ENCODE data around the gene TANGO2. TPM values are rescaled to one million over a fixed set of nuclear protein-coding genes. Genes with fewer than 3 reads are reported as not detected.

TANGO2 gene
- total and polyA plus RNA-seq, 9 of the 15 experiments (the other 6 are each of a cell fraction or from before 2014, with no cell fraction given), result 15.5 to 94.9 (median 70.1) TPM

DNA sequence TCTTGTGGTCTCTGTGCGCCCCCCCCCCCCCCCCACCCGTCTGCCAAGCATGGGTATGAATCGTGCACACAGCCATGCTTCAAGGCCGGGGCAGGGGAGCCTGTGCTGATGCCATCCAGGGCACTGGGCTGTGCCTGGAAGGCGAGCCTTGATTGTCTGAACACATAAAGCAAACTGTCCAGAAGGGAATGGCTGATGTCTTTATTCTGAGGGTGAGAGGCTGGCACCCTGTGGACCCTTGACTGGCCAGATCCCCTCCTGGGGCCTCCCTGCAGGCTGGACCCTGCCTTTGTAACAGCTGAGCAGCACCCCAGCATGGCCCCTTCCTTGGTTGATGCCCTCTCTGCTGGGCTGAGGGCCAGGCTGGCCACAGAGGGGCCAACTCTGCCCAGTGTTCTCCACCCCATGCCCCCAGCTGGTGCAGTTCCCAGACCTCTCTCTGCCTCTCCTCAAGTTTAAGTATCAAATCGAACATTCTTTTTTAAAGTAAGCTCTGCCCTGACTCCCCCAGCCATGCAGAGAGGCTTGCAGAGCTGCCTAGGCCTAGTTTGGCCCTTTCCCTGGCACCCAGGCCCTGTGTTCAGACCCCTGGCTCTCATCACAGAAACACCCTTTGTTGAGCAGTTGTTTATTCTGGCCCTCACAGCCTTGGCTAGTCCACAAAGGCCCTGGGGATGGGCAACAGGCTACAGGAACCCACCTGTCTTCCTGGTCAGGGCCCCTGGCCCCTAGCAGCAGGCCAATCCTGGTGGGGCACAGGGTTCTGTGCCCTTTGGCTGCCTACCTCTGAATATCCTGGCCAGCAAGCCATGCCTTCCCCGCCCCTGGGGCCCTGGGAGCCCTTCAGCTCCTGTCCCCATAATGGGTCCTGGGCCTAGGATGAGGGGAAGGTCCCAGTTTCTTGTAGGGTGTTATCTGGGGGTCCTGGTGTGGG lies 91.0 kb downstream of the TANGO2 start (continued):
- TF ChIP-seq, protein P1, sequence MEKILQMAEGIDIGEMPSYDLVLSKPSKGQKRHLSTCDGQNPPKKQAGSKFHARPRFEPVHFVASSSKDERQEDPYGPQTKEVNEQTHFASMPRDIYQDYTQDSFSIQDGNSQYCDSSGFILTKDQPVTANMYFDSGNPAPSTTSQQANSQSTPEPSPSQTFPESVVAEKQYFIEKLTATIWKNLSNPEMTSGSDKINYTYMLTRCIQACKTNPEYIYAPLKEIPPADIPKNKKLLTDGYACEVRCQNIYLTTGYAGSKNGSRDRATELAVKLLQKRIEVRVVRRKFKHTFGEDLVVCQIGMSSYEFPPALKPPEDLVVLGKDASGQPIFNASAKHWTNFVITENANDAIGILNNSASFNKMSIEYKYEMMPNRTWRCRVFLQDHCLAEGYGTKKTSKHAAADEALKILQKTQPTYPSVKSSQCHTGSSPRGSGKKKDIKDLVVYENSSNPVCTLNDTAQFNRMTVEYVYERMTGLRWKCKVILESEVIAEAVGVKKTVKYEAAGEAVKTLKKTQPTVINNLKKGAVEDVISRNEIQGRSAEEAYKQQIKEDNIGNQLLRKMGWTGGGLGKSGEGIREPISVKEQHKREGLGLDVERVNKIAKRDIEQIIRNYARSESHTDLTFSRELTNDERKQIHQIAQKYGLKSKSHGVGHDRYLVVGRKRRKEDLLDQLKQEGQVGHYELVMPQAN (IDR thresholded peaks at IDR 0.05; ENCODE audit: borderline replicate concordance), result peak; percentile 9; the same call in 1 of the 2 replicates
- TF ChIP-seq MYC (IDR thresholded peaks at IDR 0.05; ENCODE audit: low read depth, low read length) (no peak), MYC (CRISPR knock-in tag; IDR thresholded peaks at IDR 0.05; ENCODE audit: borderline replicate concordance, low read depth) (no peak)

DNA sequence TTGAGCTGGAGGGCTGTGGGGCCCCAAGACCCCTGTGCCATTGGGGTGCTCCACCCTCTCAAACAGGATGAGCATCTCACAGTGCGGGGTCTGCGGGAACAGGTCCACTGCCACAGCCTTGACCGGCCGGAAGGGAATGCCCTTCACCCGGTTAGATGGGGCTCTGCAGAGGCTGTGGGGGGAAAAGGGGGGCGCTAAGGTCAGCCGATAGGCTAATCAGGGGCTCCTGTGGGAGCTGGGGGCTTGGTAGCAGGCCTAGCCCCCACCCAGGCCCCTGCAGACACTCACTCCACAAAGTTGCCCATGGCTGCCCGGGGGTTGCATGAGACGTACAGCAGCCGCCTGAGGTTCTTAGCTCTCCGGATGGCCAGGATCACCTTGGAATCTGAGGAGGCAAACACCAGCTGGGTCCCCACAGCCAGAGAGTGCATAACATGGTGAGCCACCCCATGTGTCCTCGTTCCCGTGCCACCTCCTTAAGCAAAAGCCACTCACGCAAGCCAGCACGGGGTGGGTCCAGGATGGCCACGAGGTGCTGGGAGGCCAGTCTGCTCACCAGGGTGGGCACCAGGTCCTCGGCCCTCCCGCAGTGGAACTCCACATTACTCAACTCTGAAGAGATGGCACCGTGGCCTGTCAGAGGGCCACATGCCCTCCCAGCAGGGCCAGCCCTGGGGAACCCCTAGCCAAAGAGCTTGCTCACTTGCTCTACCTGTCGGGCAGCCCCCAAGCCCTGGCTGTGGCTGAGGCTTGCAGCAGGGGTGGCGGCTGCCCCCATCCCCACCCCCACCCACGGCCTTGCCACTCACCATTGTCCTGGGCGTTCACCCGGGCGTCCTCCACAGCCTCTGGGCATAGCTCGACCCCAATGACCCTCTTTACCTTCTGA lies 92.0 kb downstream of the TANGO2 start:
- POLR2A ChIA-PET, result interaction anchor here (0.7 to 20.7 kb wide), 17 partner anchors 8 to 313 kb away, joined by 3 to 513 read pairs (median 3); no protein-coding TSS in a partner anchor
- FAIRE-seq, result no peak
- no peaks in the 10 kb centered on the region for H3K9me3 ChIP-seq (replicated peaks; ENCODE audit: control insufficient read depth, insufficient read depth, low read depth, low read length)
- TF ChIP-seq POLR2G (IDR thresholded peaks at IDR 0.05; ENCODE audit: low read depth, low read length) (peak; percentile 84), THRB (CRISPR knock-in tag; conservative IDR thresholded peaks at IDR 0.05) (0 out of 2 replicates have a peak, but pooled peaks have one; percentile 1), RERE (CRISPR knock-in tag; IDR thresholded peaks at IDR 0.05; ENCODE audit: borderline replicate concordance) (no peak)

More for the DNA sequence above, 92.0 kb downstream of the TANGO2 start:
- Histone ChIP-seq H3K9ac (ENCODE audit: insufficient read depth in 1 of 2, low read depth in 2 of 2, low read length in 2 of 2) (peak overlapping the region in 1 of 2 experiments; percentile 73; a peak in 2 of 4 replicates), H3K79me2 (ENCODE audit: control insufficient read depth, insufficient read depth, low read length) (peaks cover 33% of the 10 kb centered on the region), H3K27ac (ENCODE audit: extremely low read depth, low read depth, low read length) (no peak overlapping the region), H3K4me3 (no peak overlapping the region), H4K20me1 (replicated peaks; ENCODE audit: control insufficient read depth, insufficient read depth, low read length) (peaks cover 50% of the 10 kb centered on the region), H3K36me3 (ENCODE audit: control insufficient read depth, insufficient read depth, low read length) (peaks cover 84% of the 10 kb centered on the region), H3K4me2 (ENCODE audit: insufficient read depth, low read length) (no peak overlapping the region), H3K9me1 (ENCODE audit: control insufficient read depth, insufficient read depth, low read length) (no peaks in the 10 kb centered on the region), H3K4me1 (replicated peaks in 1 of 2; ENCODE audit: control insufficient read depth in 2 of 2, insufficient read depth in 2 of 2, low read length in 2 of 2) (peaks cover 10 to 84% of the 10 kb centered on the region in 2 experiments; a peak in 4 of 5 replicates), H3K27me3 (ENCODE audit: control insufficient read depth in 2 of 2, insufficient read depth in 2 of 2, low read length in 2 of 2) (no peaks in the 10 kb centered on the region), H2AFZ (ENCODE audit: low read depth, low read length) (no peak overlapping the region)
- 92% methylated on average over 26 of the region's 26 CpGs for WGBS (ENCODE audit: insufficient coverage, low coverage, missing lambda C conversion rate)
- no peak for ATAC-seq
- in situ Hi-C loops (cut with MboI), result loop anchor here (10.0 kb wide), 1 partner anchor 388 kb away; the partner anchor contains the start of gene GP1BB
- intact Hi-C loops (cut with micrococcal nuclease), result no loop called here
- CTCF ChIA-PET (ENCODE audit: low intra/inter-chr PET ratio), result no interaction called here
- BruUV-seq (replicated peaks), result no TSS peak
- DNase-seq (ENCODE audit: extremely low read depth in 1 of 4, low spot score in 3 of 4), result no peak

Measured in K562 (cell line).